ENCODE data around the gene DNAJC16. TPM values are rescaled to one million over a fixed set of nuclear protein-coding genes. Genes with fewer than 3 reads are reported as not detected.

The DNAJC16 gene
- total and polyA plus RNA-seq, 2 of the 13 experiments (the other 11 are each of a cell fraction or from before 2014, with no cell fraction given): 11.4 to 15.4 TPM

- TF ChIP-seq CREB1 (IDR thresholded peaks at IDR 0.05) (peak; percentile 68), CREB1 (CRISPR knock-in tag; IDR thresholded peaks at IDR 0.05) (peak; percentile 78; the same call in 1 of the 2 replicates), NCOA5 (CRISPR knock-in tag; IDR thresholded peaks at IDR 0.05) (no peak), ZNF552 (CRISPR knock-in tag; IDR thresholded peaks at IDR 0.05; ENCODE audit: borderline replicate concordance) (peak; percentile 95), ZNF646 (CRISPR knock-in tag; IDR thresholded peaks at IDR 0.05) (no peak), ZFP36L1 (CRISPR knock-in tag; IDR thresholded peaks at IDR 0.05) (0 out of 2 replicates have a peak, but pooled peaks have one; percentile 56), ZNF607 (CRISPR knock-in tag; IDR thresholded peaks at IDR 0.05; ENCODE audit: borderline replicate concordance) (peak; percentile 97), BCL6 (CRISPR knock-in tag; IDR thresholded peaks at IDR 0.05) (peak; percentile 76), MBD4 (IDR thresholded peaks at IDR 0.05; ENCODE audit: borderline replicate concordance, low read length) (no peak), FOXP4 (CRISPR knock-in tag; IDR thresholded peaks at IDR 0.05) (peak; percentile 36), ZNF451 (CRISPR knock-in tag; IDR thresholded peaks at IDR 0.05) (peak; percentile 77; the same call in 1 of the 2 replicates), ZNF367 (CRISPR knock-in tag; IDR thresholded peaks at IDR 0.05; ENCODE audit: borderline replicate concordance) (no peak), ZKSCAN5 (CRISPR knock-in tag; IDR thresholded peaks at IDR 0.05) (no peak; the same call in 1 of the 2 replicates), NKX3-1 (CRISPR knock-in tag; IDR thresholded peaks at IDR 0.05) (peak; percentile 72), ARNTL (CRISPR knock-in tag; IDR thresholded peaks at IDR 0.05) (no peak), HNF1A (IDR thresholded peaks at IDR 0.05; ENCODE audit: low read depth) (no peak), HNF1A (CRISPR knock-in tag; IDR thresholded peaks at IDR 0.05; ENCODE audit: borderline replicate concordance) (no peak)
Observed at GRCh38 chr1:15603050-15603965, 76.7 kb downstream of the DNAJC16 start (continued).

Measured in HepG2 (cell line).